IPS DF 4.7 (cell line): Measurements from ENCODE around the gene DOCK10.

Experiments used
- DNase-seq: peaks from one replicate; pipeline ENCODE4 v3.0.0-alpha.2; 2013; ENCODE audit warnings: low spot score; ENCODE audit errors: extremely low read depth

The DOCK10 gene

DNA sequence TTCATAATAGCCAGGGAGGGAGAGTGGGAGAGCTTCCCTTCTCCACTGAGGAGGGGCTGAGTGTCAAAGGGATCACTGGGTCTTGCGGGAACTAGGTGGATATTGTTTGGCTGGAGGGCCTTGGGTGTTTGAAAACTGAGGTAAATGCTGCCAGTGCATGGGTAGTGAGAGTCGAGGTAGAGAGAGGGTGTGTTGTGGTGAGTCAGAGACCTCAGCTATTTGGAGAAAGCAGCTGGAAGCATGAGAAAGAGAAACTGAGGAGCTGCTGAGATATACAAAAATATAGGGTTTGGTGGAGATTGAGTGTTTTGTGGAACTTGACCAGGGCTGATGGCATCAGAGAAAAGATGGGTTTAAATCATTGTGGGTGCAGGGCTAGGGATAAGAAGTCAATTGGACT lies 199.1 kb downstream of the DOCK10 start:
- no peak for DNase-seq

DNA sequence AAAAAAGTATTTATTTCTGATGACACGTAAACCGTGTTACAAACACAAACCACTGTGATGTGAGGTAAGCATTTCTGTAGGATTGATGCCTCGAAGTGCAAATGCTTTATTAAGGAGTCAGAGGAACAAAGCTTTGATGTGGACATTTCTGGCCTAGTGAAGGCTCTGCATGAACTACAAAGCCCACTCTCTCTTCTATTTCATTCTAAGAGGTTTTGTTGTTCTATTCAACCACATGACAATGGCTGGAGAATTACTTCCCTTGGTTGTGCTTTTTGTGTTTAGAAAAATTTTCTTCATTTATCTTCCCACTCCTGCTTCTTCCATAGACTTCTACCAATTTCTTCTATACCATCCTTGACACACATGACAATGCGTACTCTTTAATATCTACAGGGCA lies 200.4 kb downstream of the DOCK10 start:
- no peak for DNase-seq

DNA sequence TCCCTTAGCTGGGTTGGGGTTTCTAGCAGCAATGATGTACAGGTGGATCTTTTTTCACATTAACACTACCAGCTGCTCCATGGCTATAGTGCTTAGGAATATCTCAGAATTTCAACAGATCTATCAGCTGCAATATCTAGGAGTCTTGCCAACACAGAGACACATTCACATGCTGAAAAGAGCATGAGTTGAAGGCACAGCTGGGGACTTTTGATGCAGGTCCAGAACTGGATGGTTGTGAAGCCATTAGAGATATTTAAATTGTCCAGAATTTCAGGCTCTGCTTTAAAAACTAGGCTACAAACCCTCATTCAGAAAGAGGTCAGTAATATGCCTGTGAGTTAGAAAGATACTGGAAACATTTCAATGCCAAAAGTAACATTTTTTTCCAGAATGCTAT lies 203.9 kb downstream of the DOCK10 start:
- no peak for DNase-seq

DNA sequence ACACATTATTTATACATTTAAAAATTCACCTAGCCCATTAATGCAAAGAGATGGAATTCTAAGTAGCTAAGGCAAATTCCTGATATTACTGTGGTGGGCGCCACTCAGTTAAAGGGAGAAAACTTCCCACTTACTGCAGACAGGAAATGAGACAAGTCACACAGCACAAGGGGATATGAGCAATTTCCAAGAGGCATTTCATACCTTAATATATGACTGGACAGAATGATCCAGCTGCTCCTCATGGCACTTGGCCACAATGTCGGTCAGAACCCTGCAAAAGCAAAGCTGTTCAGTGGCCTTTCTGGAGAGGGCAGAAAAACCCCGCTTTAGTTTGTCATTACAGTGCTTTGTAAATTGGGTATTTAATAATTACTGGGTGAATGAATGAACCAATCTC lies 204.7 kb downstream of the DOCK10 start:
- DNase-seq: no peak

DNA sequence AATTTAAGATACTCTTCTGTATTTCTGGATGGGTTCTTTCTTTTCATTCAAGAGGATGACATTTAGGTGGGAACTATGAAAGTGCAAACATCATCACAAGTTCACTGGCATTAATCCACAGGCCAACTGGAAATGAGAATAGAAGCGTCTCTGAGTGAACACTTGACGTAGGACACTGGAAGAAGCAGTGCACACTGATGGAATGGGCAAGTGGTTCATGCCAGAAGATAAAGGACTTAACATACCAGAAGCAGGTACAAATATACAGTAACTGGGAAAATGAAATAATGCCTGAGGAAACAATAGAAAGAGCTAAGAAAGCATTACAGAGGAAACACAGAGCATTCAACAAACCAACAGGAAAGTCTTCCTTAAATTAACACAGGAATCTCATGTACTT lies 205.2 kb downstream of the DOCK10 start:
- no peak for DNase-seq

DNA sequence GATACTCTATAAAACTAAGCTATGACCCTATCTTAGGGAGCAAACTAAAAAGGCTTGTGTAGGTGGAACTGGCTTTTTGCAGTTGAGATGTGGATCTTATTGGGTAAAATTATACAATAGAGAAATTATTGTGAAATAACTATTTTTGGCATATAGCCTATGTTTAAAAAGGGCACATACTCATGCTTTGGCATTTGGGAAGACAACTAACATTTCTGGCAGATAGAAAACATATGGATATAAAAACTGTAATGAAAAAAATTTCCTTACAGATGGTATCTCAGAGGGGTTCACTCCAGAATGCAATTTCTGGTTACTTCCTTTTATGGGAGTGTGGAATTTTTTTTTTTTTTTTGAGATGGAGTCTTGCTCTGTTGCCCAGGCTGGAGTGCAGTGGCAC lies 206.0 kb downstream of the DOCK10 start:
- DNase-seq: no peak

DNA sequence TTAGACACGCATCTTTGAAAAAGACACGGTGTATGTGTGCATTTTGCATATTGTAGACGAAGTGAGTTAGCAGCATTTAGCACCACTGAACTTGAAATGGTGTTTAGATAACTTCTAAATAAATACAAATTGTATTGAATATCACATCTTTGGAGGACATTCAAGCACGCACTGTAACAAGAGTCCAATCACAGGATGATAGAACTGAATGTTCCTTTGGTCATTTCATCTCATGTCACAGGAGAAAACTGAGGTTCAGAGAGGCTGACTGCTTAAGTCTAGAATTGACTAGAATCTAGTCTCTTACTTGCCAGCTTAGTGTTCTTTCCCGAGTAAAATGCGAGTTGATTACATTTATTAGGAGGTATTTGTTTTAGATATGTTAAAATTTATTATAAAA lies 206.9 kb downstream of the DOCK10 start:
- no peak for DNase-seq

DNA sequence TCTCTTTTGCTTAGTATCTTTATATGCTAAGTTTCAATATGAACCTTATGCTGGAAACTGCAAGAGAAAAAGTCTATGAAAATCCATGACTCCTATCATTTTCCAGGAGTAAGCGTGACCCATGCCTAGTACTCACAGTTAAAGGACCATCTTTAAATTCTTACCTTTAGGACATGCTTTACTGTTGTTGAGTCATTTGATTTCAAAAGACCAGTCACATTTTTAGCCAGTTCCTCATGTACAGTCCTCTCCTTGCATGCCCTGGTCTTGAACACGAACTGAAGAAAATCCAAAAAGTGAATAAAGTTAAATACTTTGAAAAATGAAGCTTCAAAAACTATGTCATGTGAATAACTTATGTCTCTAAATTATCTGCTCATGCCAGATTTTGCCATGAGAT lies 208.3 kb downstream of the DOCK10 start:
- DNase-seq: no peak

DNA sequence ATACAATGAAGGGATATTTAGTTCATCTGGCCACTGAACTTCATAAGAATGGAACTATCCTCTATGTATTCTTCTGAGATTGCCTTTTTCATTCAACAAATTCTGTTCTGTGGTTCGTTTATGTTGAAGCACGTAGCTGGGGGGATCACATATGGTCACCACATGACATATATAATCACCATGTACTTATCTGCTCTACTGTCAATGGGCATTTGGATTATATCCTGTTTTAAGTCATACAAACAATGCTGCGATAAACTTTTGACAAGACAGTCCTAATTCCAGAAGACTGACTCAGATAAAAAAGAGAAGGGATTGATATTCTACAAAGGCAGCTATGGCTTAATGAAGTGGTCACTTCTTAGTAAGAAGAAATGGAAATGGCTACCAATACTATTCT lies 210.1 kb downstream of the DOCK10 start:
- no peak for DNase-seq

DNA sequence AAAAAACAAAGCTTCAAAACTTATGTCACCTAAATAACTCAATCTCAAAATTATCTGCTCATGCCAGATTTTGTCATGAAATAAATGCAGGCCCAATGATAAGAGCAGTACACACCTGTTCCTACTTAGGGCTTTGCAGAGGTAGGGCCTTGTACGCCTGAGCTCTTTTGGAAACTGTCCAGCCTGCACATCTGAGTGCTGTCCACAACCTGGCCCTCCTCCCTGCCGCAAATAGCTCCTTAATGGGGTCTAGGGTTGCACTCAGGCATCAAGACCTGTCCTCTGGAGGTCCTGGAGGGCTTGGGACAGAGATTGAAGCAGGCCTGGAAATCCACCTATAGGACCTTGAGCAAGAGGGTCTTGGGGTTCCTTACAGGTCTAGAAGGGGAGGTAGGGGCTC lies 210.7 kb downstream of the DOCK10 start:
- DNase-seq: no peak

DNA sequence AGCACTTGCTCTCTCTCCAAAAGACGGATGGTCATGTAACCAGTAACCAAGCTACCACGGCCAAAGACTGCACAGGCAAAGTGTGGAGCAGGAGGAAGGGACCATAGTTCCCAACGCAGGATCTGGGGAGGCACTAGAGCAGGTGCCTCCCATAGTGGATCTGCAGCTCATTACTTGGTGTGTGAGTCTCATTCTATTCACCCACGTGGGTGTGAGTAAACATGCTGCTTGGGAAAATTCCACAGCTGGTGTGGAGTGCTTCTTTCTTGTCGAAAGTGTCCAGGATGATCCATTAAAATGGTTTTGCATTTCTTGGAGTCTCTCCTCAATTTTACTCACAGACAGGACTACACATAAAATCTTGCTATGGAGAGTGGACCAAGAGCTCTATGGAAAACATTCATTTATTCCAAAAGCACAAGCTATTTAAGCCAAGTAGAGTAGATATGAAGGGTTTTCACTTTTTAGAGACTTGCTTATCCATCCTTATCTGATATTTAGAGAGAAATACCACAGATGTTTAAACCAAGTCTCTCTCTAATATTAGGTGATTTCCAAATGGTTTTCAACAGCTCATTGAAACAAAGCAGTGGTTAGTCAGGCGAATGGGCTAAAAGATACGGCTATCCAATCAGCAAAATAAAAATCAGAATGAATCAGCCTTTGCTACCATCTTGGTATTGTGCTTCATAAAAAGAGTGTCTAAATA lies 221.8 kb downstream of the DOCK10 start:
- DNase-seq: no peak

DNA sequence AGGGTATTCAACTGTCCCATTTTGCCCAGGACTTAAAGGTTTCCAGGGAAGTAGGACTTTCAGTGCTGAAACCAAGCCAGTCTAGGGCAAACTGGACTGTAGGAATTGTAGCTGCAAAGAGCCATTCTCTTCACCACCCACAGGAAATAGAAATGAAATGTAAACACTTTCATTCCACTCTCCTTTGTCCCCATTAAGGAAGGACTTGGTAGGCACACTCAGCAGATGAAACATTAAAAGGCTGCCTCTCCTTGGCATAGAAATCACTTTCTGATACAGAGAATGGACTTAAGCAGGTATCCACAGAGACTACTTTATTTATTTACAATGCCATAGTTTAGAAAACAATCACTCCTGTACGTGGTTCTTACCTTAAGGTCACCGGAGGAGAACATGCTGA lies 223.2 kb downstream of the DOCK10 start:
- DNase-seq: no peak

DNA sequence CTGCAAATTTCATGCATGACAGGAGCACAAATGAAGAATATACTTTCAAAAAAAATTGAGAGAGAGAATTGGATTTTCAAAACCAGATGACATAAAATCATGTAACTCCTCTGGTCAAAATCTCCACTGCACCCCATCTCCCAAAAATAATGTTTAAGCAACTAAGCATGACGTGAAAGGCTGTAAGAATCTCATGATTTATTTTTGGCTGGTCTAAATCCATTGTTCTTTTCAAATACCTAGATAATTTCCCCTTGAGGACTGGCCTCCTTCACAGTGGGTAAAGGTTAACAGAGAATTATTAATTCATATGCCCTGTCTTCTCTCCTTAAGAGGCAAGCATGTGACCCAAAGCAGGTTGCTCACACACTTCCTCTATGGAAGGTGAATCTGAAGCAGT lies 224.6 kb downstream of the DOCK10 start:
- DNase-seq: no peak

DNA sequence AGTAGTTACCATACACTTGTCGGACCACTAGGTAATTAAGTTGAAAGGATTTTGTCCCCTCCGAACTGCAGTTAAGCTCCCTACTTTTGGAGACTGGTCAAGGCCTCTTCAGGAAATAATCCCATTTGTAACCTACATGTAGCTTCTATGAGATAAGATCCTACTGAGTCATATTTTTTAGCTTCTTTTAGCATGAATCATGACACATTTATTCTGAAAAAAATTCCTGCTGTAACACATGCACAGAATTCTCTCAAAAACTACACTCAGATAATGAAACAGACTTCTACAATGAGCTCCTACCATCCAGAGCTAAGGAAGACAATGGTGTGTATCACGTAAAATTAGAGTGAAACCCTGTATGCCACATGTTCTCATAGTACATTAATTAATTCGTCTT lies 225.5 kb downstream of the DOCK10 start:
- no peak for DNase-seq

DNA sequence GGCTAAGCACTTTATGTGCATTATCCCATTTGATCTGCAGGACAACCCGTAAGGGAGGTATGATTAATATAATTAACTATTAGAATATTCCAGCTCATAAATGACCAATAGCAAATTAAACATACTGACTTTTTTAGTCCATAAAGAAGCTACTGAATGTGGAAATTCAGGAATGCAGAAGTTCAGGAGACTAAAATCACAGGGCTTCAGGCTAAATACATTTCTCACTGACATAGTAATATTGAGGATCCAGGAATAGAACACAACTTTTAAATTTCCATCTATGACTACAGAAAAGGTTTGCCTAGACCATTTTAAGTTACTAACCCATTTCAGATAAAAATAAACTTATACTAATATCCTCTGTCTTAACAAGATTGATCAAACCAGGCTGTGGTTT lies 228.7 kb downstream of the DOCK10 start:
- DNase-seq: no peak

DNA sequence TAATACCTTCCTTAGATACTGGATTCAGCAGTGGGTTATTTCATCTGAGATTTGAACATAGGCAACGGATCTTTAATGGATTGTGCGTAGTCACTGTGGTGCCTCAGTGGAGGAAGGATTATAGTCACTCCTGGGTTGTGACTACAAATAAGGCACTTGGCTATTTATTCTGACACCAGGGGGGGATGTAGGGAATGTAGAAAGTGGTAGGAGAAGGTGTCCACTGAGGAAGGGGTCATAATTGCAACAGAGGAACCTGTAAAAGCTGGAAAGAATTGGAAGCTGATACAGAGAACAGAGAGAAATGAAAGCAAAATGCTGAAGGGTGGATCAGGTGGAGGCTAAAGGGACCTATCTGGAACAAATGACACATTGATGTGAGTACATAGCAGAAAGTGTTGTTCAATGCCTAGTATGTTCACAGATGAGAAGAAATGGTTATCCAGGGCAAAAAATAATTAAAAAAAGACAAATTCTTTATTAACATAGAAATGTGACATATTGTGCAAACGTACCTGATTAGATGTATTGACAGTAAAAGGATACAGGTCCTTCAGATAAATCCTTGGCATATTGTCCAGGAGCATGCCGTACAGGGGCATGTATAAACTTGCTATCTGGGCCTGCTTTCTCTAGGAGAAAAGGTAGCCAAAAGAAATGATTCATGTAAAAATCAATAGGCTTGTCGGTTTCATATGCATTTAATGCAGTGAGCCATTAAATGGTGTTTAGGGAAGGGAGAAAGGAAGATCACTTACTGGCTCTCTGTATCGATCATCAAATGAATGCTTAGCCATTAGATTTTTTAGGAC lies 234.9 kb downstream of the DOCK10 start:
- DNase-seq: no peak

DNA sequence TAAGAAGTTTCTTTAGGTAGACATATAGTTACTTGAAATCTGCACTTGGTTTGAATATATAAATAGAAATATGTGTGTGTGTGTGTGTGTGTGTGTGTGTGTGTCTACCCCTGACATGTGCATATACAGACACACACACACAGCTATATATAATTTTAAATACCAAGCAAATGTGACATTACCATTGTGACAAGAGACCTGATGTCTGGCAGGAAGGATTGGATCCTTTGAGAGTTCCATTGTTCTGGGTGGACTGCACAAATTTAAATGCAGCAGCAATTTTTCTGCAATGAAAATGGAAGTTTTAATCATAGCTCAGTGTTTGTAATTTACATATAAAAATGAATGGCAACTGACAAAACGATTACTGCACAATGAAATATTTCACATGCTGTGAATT lies 238.3 kb downstream of the DOCK10 start:
- DNase-seq: no peak

DNA sequence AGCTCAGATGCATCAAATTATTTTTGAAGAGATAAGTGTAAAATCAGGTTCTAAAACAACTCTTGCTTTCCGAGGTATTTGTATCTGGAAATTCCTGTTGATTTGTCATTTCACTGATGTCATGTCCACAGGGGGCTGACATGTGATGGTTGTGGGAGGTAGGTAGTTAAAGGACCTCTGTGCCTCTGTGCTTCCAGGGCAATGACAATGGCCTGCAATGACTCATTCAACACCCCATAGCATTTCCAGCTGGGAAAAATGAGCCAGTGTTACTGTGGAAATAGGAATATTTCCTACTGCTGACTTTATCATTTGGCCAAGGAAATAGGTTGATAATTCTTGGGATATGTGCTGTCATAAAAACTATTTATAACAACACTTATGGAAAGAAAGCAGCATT lies 239.9 kb downstream of the DOCK10 start:
- no peak for DNase-seq

DNA sequence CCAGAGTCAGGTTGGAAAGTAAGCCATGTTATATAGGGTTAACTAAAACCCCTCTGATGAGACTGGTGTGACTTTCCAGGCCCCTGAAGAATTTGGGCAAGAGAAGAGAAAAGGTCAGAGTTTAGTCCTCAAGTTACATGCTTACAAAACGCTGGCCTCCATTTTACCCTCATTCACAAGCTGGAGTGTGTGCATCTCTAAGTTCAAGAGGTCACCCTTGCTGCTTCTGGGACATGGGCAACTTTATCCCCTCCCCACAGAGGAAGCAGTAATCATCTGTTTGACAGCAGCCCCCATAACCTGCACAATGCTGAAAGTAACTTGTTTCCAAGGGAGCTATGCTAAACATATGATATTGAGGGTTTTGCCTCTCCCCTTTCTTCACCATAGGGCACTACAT lies 240.9 kb downstream of the DOCK10 start:
- DNase-seq: no peak

DNA sequence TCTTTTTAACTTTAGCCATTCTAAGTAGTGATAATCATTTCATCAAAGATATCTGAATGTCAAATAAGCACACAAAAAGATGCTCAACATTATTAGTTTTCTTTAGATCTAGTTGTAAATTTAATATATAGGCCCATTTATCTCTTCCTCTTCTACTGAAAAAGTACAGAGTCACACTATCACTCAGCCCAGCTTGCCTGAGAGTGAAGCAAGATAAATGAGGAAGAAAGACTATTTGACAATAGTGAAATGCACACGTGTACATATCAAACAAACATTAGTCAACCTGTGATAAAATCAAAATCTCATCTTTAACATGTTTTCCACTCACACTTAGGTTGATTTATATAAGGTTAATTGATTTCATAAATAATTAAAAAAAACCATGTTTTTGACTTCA lies 242.6 kb downstream of the DOCK10 start:
- no peak for DNase-seq

DNA sequence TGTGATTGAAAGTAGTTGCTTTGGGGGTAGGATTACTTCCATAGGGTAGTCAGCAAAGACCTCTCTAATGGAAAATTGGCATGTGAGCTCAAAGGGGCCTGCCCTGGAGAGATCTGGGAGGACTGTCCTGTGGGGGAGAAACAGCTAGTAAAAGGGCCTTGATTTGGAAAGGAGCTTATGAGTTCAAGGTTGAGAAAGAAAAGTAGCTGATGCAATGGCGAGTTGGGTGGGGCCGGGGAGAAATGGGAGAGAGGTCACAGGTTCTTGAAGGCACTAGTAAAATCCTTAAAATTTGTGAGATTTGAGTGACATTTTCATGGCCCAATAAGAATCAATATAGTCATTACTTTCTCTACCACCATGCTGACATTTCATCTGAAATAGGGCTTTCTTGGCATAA lies 244.1 kb downstream of the DOCK10 start:
- DNase-seq: no peak

DNA sequence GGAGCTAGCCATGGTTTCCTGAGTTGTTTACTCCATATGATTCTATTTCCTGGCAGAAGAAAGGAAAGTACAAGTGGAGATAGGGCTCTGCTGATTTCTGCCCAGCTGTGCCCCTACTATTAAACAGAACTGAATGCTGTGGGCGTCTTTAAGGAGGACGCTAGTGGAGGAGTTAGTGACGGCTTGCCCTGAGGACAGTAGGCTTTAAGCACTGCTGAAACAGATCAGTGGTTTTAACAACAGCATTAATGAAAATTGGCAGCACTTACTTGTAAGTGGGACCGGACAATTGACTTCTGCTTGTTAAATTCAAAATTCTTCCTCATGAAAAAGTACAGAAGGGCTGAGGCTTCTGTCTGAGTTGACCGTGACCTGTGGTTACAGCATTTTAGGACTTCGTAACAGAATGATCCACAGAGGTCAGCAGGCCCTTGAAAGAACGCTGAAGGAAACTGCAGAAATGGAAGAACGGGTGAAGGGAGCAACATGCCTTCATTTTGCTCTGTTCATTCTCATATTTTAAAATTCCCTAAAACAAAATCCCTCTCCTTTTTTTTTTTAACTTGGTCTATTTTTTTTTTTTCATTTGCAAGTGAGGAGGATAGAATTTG lies 245.5 kb downstream of the DOCK10 start:
- no peak for DNase-seq

DNA sequence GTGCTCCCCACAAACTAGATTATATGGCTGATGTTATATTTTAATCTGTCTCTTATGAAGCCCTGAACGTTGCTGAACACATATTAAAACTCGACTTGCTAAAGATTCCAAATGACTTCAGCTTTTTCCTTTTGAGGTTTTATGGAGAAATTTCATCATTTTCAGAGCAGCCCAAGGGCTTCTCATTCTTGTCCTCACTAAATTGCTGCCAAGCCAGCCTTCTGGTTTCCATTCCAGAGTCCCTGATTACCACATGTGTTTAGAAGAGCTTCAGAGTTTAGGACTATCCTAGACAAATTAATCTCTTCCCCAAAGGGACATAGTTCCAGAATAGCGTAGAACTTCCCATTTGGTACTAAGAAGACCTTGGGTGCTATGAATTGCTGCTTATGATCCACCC lies 248.3 kb downstream of the DOCK10 start:
- no peak for DNase-seq
